ENCODE measurements around the gene CSNK2A1.

The CSNK2A1 gene

GRCh38 chr20:533526-533925, 10.1 kb downstream of the CSNK2A1 start:
- no peak overlapping the region for H3K27ac ChIP-seq
- TF ChIP-seq CTCF (IDR thresholded peaks at IDR 0.05) (no peak), ZFX (IDR thresholded peaks at IDR 0.05; ENCODE audit: borderline replicate concordance) (no peak)

- TF ChIP-seq CTCF (IDR thresholded peaks at IDR 0.05) = no peak
- TF ChIP-seq ZFX (IDR thresholded peaks at IDR 0.05; ENCODE audit: borderline replicate concordance) = no peak
- no peak overlapping the region for H3K27ac ChIP-seq
These were observed 11.1 kb downstream of the CSNK2A1 start for GRCh38 chr20:532530-532929.

GRCh38 chr20:531608-532007, 12.0 kb downstream of the CSNK2A1 start:
- no peak for TF ChIP-seq CTCF (IDR thresholded peaks at IDR 0.05)
- TF ChIP-seq ZFX (IDR thresholded peaks at IDR 0.05; ENCODE audit: borderline replicate concordance) = no peak

GRCh38 chr20:530321-530720, 13.3 kb downstream of the CSNK2A1 start:
- TF ChIP-seq CTCF (IDR thresholded peaks at IDR 0.05) = no peak
- TF ChIP-seq ZFX (IDR thresholded peaks at IDR 0.05; ENCODE audit: borderline replicate concordance) = no peak
- H3K27ac ChIP-seq = no peak overlapping the region

More at GRCh38 chr20:531608-532007, 12.0 kb downstream of the CSNK2A1 start:
- no peak overlapping the region for H3K27ac ChIP-seq

DNA sequence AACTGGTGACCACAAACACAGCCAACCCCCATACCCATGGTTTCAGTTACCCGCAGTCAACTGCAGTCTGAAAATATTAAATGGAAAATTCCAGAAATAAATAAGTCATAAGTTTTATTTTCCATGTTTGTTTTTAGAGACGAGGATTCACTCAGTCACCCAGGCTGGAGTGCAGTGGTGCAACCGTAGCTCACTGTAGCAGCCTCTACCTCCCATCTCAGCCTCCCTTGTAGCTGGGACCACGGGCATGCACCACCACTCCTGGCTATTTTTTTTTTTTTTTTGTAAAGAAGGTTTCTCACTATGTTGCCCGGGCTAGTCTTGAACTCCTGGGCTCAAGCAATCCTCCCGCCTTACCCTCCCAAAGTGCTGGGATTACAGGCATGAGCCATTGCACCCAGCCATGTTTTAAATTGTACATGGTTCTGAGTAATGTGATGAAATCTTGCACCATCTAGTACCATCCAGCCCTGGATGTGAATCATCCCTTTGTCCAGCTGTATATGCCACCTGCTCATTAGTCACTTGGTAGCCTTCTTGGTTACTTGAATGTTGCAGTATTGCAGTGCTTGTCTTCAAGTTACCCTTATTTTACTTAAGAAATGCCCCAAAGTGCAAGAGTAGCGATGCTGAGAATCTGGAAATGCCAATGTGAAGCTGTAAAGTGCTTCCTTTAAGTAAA, 14.5 kb downstream of the CSNK2A1 start:
- TF ChIP-seq CTCF (IDR thresholded peaks at IDR 0.05) (no peak), ZFX (IDR thresholded peaks at IDR 0.05; ENCODE audit: borderline replicate concordance) (no peak)
- H3K27ac ChIP-seq = no peak overlapping the region

- H3K27ac ChIP-seq = no peak overlapping the region
- TF ChIP-seq ZFX (IDR thresholded peaks at IDR 0.05; ENCODE audit: borderline replicate concordance) (no peak), CTCF (IDR thresholded peaks at IDR 0.05) (no peak)
These were observed 16.1 kb downstream of the CSNK2A1 start for GRCh38 chr20:527571-527886.

- TF ChIP-seq ZFX (IDR thresholded peaks at IDR 0.05; ENCODE audit: borderline replicate concordance) (no peak), CTCF (IDR thresholded peaks at IDR 0.05) (no peak)
- H3K27ac ChIP-seq = no peak overlapping the region
These were observed 21.7 kb downstream of the CSNK2A1 start for GRCh38 chr20:521860-522259.

Measured in 22Rv1 (cell line).